Right atrium auricular region (tissue), 2 donors: ENCODE data around the gene PFKFB2. TPM values are rescaled to one million over a fixed set of nuclear protein-coding genes. Genes with fewer than 3 reads are reported as not detected.

Experiments
- DNase-seq: peaks from one replicate; pipeline ENCODE4 v3.0.0-alpha.2; 2019; ENCODE audit warnings: low spot score
- H3K27ac ChIP-seq, 2 donors: fragments of 200-600 bp; sonication (generic); 1 replicate in 1 of 2; 2 replicates in 1 of 2; pipeline ENCODE4 v1.5.1; 2016 to 2019
- H3K27me3 ChIP-seq, 2 donors: fragments of 200-600 bp; sonication (generic); one replicate each; pipeline versions ENCODE4 v1.5.1 to v1.6.0; 2017 to 2019
- H3K36me3 ChIP-seq: fragments of 200-600 bp; sonication (generic); one replicate; pipeline ENCODE4 v1.5.1; 2016
- H3K4me1 ChIP-seq, 2 donors: fragments of 200-600 bp; sonication (generic); one replicate each; pipeline versions ENCODE4 v1.5.1 to v1.6.0; 2017 to 2019
- H3K4me3 ChIP-seq, 2 donors: fragments of 200-600 bp; sonication (generic); 1 replicate in 1 of 2; 2 replicates in 1 of 2; pipeline ENCODE4 v1.5.1; 2017 to 2019; ENCODE audit warnings: mild to moderate bottlenecking in 1 of 2, moderate library complexity in 1 of 2
- H3K9me3 ChIP-seq, 2 donors: fragments of 200-600 bp; sonication (generic); one replicate each; pipeline ENCODE4 v1.5.1; 2019
- total RNA-seq, 2 donors: library from RNA; depleted of rRNA; stranded (reverse); fragments of >200 nt; gene quantifications; one replicate each; pipeline ENCODE4 v1.1.0, GENCODE V29; 2016
- TF ChIP-seq, protein P1 (sequence below), 2 donors: fragments of 200-600 bp; sonication (generic); IDR thresholded peaks; one replicate each; pipeline ENCODE4 v1.5.1; 2019; ENCODE audit warnings: antibody characterized with exemption in 2 of 2

PFKFB2 gene
- total RNA-seq, 2 donors from 2014 or later: 11.8 to 27.5 TPM

DNA sequence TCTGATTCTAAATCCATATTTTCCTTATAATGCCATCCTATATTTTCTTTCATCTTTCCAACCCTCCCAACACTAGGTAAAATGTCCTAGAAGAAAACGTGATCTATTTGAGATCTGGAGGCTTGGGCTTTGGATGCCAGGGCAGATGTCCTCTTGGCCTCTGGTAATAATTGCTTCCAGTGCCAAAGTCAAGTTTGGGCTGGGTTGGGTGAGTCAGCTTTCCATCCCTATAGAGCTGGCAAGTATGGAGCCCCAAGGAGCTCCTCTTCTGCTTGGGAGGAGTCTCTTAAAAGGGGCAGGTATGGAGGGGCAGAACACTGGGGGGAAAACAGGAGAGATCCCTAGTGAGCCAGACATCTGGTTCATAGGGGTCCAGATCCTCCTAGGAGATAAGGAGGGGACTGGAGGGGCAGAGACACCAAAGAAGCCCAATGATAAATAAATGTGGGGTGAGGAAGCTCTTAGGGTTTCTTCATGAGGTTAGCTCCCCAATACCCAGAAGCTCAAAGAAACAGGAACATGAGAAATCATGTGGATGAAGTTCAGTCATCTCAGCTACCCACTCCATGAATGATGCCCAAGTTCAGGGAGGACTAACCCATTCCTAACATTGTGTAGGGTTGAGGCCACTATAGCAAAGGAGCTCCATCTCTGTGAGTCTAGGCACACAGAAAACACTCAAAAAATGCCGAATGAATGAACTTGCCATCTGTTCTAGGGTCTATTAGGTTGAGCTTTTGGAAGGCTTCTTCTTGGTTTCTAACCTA lies 24.0 kb upstream of the PFKFB2 start:
- DNase-seq: no peak
- no peaks in the 10 kb centered on the region for H3K9me3 ChIP-seq
- H3K4me3 ChIP-seq: no peak overlapping the region
- TF ChIP-seq, protein P1, sequence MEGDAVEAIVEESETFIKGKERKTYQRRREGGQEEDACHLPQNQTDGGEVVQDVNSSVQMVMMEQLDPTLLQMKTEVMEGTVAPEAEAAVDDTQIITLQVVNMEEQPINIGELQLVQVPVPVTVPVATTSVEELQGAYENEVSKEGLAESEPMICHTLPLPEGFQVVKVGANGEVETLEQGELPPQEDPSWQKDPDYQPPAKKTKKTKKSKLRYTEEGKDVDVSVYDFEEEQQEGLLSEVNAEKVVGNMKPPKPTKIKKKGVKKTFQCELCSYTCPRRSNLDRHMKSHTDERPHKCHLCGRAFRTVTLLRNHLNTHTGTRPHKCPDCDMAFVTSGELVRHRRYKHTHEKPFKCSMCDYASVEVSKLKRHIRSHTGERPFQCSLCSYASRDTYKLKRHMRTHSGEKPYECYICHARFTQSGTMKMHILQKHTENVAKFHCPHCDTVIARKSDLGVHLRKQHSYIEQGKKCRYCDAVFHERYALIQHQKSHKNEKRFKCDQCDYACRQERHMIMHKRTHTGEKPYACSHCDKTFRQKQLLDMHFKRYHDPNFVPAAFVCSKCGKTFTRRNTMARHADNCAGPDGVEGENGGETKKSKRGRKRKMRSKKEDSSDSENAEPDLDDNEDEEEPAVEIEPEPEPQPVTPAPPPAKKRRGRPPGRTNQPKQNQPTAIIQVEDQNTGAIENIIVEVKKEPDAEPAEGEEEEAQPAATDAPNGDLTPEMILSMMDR (IDR thresholded peaks at IDR 0.05): no peak
- H3K27ac ChIP-seq: no peak overlapping the region
- peaks cover 0 to 25% of the 10 kb centered on the region in 2 donors for H3K4me1 ChIP-seq
- H3K27me3 ChIP-seq: no peaks in the 10 kb centered on the region
- no peaks in the 10 kb centered on the region for H3K36me3 ChIP-seq

DNA sequence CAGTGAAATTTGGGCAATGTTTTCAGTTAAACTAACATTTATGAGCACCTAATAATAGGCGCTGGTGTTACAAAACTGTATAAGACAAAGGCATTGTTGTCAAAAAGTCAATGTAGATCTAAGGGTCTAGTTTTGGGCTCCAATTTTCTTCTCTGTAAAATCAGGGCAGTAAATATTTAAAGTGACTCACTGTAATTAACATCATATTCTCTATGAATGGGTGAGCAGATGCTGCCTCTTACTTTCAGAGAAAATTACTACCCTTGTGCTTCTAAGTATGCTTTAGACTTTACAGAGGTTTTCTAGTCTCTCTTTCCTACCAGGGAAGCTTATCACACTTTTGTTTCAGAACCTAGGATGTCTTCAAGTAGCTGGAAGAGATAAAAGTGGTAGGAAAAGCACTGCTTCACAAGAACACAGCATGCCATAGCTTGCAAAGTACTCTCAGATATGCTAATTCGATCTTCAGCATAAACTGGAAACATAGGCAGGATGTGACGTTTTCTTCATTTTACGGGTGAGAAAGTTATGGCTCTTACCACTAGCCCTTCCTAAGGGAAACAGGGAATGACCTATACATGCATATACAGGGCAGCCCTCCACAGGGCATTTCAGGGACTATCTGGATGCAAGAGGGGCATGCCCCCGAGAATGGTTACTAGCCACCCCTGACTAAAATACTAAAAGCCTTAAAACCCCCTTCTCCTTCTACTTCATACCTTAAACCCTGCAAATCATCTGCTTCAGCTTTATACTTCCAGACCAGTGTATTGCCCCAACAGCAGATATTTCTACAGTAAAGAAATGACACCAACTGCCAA lies 23.2 kb upstream of the PFKFB2 start:
- DNase-seq: no peak
- TF ChIP-seq, protein P1 (IDR thresholded peaks at IDR 0.05): no peak
- Histone ChIP-seq H3K9me3 (no peaks in the 10 kb centered on the region), H3K27ac (no peak overlapping the region), H3K4me1 (peaks cover 0 to 16% of the 10 kb centered on the region in 2 donors), H3K4me3 (no peak overlapping the region), H3K36me3 (no peaks in the 10 kb centered on the region), H3K27me3 (no peaks in the 10 kb centered on the region)

DNA sequence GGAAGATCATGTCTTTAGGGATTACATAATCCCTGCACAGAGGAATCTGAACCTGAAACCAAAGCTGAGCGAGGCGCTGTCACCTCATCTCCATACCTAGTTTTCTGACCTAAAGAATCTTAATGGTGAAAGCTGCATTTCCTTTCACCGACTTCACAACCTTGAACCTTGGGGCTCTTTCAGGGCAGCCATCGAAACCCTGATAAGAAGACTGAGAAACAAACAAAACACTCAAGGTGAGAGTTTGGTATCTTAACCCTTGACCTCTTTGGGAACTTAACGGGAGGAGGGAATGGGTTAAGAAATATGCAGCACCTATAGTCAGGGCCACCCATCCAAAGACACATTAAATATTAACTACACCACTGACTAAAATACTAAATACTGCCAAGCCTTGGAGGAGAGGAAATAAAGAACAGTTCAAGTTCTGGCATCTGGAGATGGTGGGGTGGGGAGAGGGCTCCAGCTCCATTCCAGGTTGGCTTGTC lies 22.5 kb upstream of the PFKFB2 start:
- Histone ChIP-seq H3K4me3 (no peak overlapping the region), H3K4me1 (peaks cover 0 to 10% of the 10 kb centered on the region in 2 donors), H3K9me3 (no peaks in the 10 kb centered on the region), H3K27ac (no peak overlapping the region), H3K36me3 (no peaks in the 10 kb centered on the region), H3K27me3 (no peaks in the 10 kb centered on the region)
- TF ChIP-seq, protein P1 (IDR thresholded peaks at IDR 0.05): no peak
- no peak for DNase-seq

DNA sequence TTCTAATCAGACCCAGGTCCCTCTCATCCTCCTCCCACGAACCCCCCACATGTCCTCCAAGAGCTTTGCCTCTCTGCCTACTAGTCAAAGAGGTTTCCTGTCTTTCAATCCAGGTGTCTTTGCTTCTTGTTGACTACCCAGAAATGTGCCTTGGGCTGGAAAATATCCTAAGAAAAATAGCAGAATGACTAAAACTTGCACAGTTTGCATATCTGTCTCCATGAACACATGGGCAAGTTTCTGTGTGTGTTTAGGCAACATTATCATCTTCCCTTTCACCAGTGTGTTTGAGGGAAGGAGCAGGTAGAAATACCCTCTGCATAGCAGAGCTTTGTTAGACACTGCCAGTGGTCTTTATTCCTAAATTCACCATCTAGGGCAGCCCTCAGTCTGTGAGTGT lies 22.1 kb upstream of the PFKFB2 start:
- H3K27ac ChIP-seq: no peak overlapping the region
- no peaks in the 10 kb centered on the region for H3K27me3 ChIP-seq
- no peaks in the 10 kb centered on the region for H3K9me3 ChIP-seq
- TF ChIP-seq, protein P1 (IDR thresholded peaks at IDR 0.05): no peak
- H3K4me3 ChIP-seq: no peak overlapping the region
- peaks cover 0 to 5% of the 10 kb centered on the region in 2 donors for H3K4me1 ChIP-seq
- no peaks in the 10 kb centered on the region for H3K36me3 ChIP-seq
- DNase-seq: no peak

DNA sequence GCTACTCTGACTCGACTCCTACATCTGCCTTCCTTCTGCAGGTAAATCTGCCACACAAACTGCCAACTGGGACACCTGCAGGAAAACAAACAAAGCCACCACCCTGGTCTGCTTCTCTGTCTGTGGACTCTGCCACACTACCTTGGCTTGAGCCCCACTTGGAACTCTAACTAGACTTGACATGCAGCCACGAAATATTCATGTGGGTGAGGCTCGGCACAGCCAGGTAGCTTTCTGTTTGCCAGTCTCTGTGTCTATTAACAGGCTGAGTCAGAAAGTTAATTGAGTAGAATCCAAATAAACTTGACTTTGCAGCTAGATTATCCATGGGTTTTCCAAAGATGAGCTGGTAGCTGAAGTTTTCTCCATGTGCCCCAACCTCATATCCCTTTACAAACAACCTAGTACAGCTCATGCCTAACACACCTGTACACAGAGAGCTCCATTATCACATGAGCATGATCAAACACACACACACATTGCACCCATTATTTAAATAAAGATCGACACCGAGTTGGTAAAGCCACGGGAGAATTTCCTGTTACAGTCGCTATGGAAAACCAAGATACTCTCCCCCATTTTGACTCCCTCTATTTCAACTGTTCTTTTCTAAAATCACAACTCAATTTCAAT lies 21.3 kb upstream of the PFKFB2 start:
- Histone ChIP-seq H3K9me3 (no peaks in the 10 kb centered on the region), H3K4me3 (no peak overlapping the region), H3K36me3 (no peaks in the 10 kb centered on the region), H3K27me3 (no peaks in the 10 kb centered on the region), H3K27ac (no peak overlapping the region), H3K4me1 (no peaks in the 10 kb centered on the region)
- no peak for DNase-seq
- TF ChIP-seq, protein P1 (IDR thresholded peaks at IDR 0.05): no peak
